Measurements from ENCODE around the gene CFAP45. TPM values are rescaled to one million over a fixed set of nuclear protein-coding genes. Genes with fewer than 3 reads are reported as not detected.

The CFAP45 gene
- total RNA-seq, 1 donor from 2014 or later = 1.7 TPM

- no peak for DNase-seq
- intact Hi-C loops (cut with micrococcal nuclease) = no loop called here
- no peak for ATAC-seq
Observed at GRCh38 chr1:159839116-159839849, 60.7 kb downstream of the CFAP45 start.

GRCh38 chr1:159838715-159839114 lies 61.2 kb downstream of the CFAP45 start:
- ATAC-seq = no peak
- DNase-seq = no peak
- intact Hi-C loops (cut with micrococcal nuclease) = no loop called here

- no peak for DNase-seq
- intact Hi-C loops (cut with micrococcal nuclease) = no loop called here
- ATAC-seq = no peak
Observed at GRCh38 chr1:159835862-159836525, 64.0 kb downstream of the CFAP45 start.

GRCh38 chr1:159835356-159835755 lies 64.6 kb downstream of the CFAP45 start:
- ATAC-seq (no peak), DNase-seq (no peak)
- intact Hi-C loops (cut with micrococcal nuclease) = no loop called here

- no peak for ATAC-seq
- no peak for DNase-seq
- intact Hi-C loops (cut with micrococcal nuclease) = no loop called here
Observed at GRCh38 chr1:159832309-159832708, 67.7 kb downstream of the CFAP45 start.

GRCh38 chr1:159831412-159832141 lies 68.4 kb downstream of the CFAP45 start:
- DNase-seq (no peak), ATAC-seq (no peak)
- intact Hi-C loops (cut with micrococcal nuclease) = no loop called here

GRCh38 chr1:159830722-159831121 lies 69.2 kb downstream of the CFAP45 start:
- no peak for ATAC-seq

GRCh38 chr1:159829822-159830465 lies 70.0 kb downstream of the CFAP45 start:
- DNase-seq (peak; percentile 38), ATAC-seq (peak; percentile 71)
- intact Hi-C loops (cut with micrococcal nuclease) = no loop called here

More at GRCh38 chr1:159830722-159831121, 69.2 kb downstream of the CFAP45 start:
- DNase-seq = no peak
- intact Hi-C loops (cut with micrococcal nuclease) = no loop called here

- ATAC-seq (peak; percentile 88), DNase-seq (peak; percentile 70)
- intact Hi-C loops (cut with micrococcal nuclease) = no loop called here
Observed at GRCh38 chr1:159829273-159829634, 70.7 kb downstream of the CFAP45 start.

- intact Hi-C loops (cut with micrococcal nuclease) = no loop called here
- no peak for DNase-seq
- peak; percentile 11 for ATAC-seq
Observed at GRCh38 chr1:159828581-159829272, 71.2 kb downstream of the CFAP45 start.

- ATAC-seq (no peak), DNase-seq (no peak)
- intact Hi-C loops (cut with micrococcal nuclease) = no loop called here
Observed at GRCh38 chr1:159828176-159828575, 71.8 kb downstream of the CFAP45 start.

- intact Hi-C loops (cut with micrococcal nuclease) = no loop called here
- ATAC-seq (no peak), DNase-seq (no peak)
Observed at GRCh38 chr1:159827549-159827948, 72.4 kb downstream of the CFAP45 start.

- intact Hi-C loops (cut with micrococcal nuclease) = no loop called here
- ATAC-seq (no peak), DNase-seq (no peak)
Observed at GRCh38 chr1:159827102-159827490, 72.9 kb downstream of the CFAP45 start.

GRCh38 chr1:159826441-159827101 lies 73.4 kb downstream of the CFAP45 start, which contains the start of gene SLAMF8:
Gene SLAMF8 (plus strand): TSS chr1:159826873. CDS start chr1:159826899, 26 bp downstream.
- peak; percentile 39 for DNase-seq
- intact Hi-C loops (cut with micrococcal nuclease) = no loop called here
- ATAC-seq = peak; percentile 49

GRCh38 chr1:159825564-159825963 lies 74.4 kb downstream of the CFAP45 start:
- intact Hi-C loops (cut with micrococcal nuclease) = no loop called here
- ATAC-seq (no peak), DNase-seq (no peak)

- ATAC-seq = no peak
- no peak for DNase-seq
- intact Hi-C loops (cut with micrococcal nuclease) = no loop called here
Observed at GRCh38 chr1:159823406-159823805, 76.6 kb downstream of the CFAP45 start.
